ENCODE results near the gene BAIAP2L2. TPM values are rescaled to one million over a fixed set of nuclear protein-coding genes. Genes with fewer than 3 reads are reported as not detected.
"Not testable (repeated sequence)": the region's sequence is repeated elsewhere in the genome, so short reads cannot be mapped to it uniquely, and the experiment has no call there.

The BAIAP2L2 gene
- polyA plus RNA-seq, 3 donors: 4.3 to 4.8 (median 4.3) TPM

DNA sequence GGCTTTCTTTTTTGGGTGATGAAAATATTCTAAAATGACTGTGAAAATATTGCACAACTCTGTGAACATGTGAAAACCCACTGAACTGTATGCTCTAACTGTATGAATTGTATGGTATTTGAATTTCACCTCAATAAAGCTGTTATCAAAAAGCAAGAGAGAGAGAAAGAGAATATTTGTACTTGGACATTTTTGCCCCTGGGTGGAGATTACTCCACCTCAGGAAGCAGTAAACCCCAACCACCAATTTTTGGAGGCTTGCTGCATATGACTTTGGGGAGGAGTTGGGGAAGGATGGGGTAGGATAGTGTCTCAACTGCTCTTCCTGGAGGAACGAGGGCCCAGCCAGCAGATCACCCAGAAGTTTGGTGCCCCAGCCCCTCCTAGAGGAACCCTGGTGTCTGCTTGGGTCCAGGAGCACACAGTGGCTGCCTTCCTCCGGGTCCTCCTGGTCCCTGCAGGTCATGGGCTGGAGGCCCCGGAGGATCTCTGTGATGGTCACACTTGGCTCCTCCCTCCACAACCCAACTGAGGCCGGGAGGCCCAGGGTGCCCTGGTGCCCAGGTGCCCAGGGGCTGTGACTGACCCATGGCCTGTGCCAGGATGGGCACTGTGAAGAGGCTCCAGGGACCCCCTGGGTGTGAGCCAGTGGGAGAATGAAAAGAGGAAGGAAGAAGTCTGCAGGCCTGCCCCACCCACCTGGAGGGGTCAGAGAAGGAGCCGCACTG lies 68.6 kb downstream of the BAIAP2L2 start:
- DNase-seq (ENCODE audit: low read depth in 3 of 3, low spot score in 2 of 3): no peak

DNA sequence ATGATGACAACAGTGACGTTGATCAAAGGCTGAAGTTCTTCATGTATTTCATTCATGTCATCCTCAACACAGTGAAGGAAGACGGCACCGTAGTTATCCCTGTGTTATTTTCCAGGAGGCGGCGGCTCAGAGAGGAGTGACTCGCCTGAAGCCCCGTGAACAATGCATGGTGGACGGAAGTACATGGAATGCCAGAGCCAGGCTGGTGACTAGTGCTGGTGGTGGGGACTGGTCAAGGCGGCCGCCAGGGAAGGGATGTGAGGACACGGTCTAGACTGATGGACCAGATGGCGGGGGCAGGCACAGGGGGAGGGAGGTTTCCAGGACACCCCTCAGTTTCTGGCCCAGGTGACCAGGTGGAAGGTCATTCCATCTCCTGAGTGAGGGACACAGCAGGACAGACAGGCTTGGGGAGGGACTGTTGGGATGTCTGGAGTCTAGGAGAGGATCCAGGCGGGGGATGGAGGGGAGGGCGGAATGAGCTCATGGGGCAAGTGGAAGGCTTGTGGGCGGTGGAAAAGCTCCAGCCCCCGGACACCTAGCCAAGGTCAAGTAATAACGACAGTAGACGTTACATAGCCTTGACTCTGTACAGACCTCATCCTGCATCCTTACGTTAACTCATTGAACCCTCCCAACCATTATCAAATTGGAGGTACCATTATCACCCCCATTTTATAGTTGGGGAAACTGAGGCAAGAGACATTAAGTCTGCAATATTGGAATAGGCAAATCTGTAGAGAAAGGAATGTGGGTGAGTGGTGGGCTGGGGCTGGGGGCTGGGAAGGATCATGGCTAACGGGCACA lies 69.3 kb downstream of the BAIAP2L2 start:
- no peak for DNase-seq (ENCODE audit: low read depth in 3 of 3, low spot score in 2 of 3)

DNA sequence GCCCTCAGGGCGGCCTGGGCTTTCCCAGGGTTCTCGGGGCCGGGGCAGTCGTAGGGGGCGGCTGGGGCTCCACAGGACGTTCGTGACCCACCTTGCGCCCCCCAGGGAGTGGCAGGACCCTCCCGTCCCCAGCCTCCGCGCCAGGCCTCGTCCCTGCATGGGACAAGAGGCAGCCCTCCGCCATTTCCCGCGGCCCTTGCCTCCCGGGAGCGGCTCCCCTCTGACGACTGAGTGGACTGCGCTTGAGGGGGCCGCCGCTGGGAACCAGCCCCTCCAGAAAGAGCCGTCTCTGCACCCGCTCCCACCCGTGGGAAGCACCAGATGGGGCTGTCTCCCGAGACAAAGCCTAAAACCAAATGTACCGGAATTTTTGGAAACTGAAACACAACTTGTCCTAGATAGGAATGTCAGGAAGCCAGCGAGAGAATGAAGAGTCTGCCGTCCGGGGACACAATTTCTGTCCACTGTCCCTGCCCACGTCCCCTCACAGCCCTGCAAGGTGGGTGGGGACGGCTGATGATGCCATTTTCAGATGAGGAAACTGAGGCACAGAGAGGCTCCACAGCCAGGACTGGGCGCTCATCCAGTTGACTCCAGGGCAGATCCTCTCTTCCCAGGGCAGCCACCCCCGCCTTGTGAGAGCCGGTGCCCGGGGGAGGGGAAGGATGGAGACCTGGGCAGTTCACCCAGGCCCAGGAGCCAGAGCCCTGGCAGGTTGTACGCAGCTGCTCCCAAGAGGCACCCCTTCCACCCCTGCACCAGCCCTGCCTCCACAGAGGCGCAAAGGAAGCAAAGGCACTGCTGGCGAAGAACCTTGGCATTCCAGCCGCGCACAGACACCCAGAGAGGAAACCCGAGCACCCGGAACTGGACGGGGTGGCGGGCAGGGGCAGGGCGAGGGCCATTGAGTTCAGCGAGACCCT lies 71.3 kb downstream of the BAIAP2L2 start:
- DNase-seq (ENCODE audit: low read depth in 3 of 3, low spot score in 2 of 3): no peak

DNA sequence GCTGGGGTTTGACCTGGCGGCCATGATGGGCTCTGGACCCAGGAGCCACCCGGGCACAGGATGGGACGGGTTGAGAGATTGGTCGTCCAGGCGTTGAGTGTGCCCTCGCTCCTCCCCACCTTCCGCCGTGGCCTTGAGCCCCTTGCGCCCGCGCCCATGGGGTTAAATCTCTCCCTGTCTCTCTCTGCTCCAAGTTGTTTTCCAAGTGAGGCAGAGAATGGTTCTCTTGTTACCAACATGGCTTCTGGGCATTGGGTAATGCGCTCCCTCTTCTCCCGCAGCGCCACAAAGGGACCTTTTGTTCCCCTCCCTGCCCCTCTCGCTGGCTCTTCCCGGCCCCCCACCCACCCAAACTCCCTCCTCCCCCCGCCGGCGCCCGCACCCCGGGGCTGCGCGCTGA lies 72.1 kb downstream of the BAIAP2L2 start:
- no peak for DNase-seq (ENCODE audit: low read depth in 3 of 3, low spot score in 2 of 3)

DNA sequence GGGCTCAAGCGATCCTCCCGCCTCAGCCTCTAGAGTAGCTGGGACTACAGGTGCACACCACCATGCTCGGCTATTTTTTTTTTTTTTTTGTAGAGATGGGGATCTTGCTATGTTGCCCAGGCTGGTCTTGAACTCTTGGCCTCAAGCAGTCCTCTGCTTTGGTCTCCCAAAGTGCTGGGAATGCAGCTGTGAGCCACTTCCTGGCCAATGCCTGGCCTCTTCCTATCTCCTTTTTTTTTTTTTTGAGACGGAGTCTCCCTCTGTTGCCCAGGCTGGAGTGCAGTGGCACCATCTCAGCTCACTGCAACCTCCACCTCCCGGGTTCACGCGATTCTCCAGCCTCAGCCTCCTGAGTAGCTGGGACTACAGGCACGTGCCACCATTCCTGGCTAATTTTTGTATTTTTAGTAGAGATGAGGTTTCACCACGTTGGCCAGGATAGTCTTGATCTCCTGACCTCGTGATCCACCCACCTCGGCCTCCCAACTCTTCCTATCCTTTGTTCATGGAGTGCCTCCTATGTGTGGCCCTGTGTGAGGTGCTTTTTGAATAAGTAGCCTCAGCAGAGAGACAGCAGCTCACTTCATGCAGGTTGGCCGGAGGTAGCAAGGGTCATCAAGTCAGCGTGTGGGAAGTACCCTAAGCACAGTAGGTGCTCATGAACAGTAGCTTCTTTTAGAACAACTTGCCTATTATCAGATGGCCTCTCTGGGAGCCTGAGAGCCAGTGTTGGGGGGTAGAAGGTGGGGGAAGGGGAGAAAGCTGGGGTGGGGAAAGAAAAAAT lies 72.9 kb downstream of the BAIAP2L2 start:
- not testable (repeated sequence) for DNase-seq (ENCODE audit: low read depth in 3 of 3, low spot score in 2 of 3)

- DNase-seq (ENCODE audit: low read depth in 3 of 3, low spot score in 2 of 3): no peak
Observed at GRCh38 chr22:38036392-38037062, 74.0 kb downstream of the BAIAP2L2 start.

DNA sequence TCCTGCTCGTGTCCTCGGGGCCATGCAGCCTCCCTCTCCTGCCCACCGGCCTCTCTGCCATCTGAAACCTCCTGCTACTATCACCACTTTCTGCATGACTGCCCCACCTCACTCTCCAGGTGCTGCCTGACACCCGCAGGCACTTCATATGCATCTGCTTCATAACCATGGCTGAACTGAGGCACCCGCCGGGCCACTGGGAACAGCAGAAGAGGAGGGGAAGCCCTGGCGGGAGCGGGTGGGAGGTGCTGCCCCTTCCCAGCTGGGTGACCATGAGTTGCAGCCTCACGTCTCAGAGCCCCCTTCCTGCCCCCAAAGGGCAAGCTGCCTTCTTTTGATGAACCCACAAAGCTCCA lies 75.0 kb downstream of the BAIAP2L2 start:
- no peak for DNase-seq (ENCODE audit: low read depth in 3 of 3, low spot score in 2 of 3)

Other genes with a start within 250 kb of the BAIAP2L2 start
- gene MICALL1, start 204.4 kb downstream of the BAIAP2L2 start, polyA plus RNA-seq (ENCODE audit: insufficient read length in 3 of 3): 10 to 100 TPM; 24.4 to 28.9 (median 27.2) TPM
- gene C22orf23, start 157.1 kb downstream of the BAIAP2L2 start, polyA plus RNA-seq (ENCODE audit: insufficient read length in 3 of 3): 1 to 10 TPM; 5.8 to 6.5 (median 5.9) TPM
- 10 to 100 TPM; 66.2 to 78.4 (median 72.5) TPM for gene POLR2F, start 157.0 kb downstream of the BAIAP2L2 start, polyA plus RNA-seq (ENCODE audit: insufficient read length in 3 of 3)
- under 1 TPM; 0.46 to 0.86 (median 0.62) TPM for gene SOX10, start 126.1 kb downstream of the BAIAP2L2 start, polyA plus RNA-seq (ENCODE audit: insufficient read length in 3 of 3)
- gene PICK1, start 53.3 kb downstream of the BAIAP2L2 start, polyA plus RNA-seq (ENCODE audit: insufficient read length in 3 of 3): 10 to 100 TPM; 26.6 to 32.0 (median 28.1) TPM
- gene SLC16A8, start 26.5 kb downstream of the BAIAP2L2 start, polyA plus RNA-seq (ENCODE audit: insufficient read length in 3 of 3): 1 to 10 TPM in 1 of 3 donors, under 1 TPM in 2; 0.24 to 1.0 (median 0.76) TPM
- gene PLA2G6, start 71.1 kb upstream of the BAIAP2L2 start, polyA plus RNA-seq (ENCODE audit: insufficient read length in 3 of 3): 10 to 100 TPM; 29.3 to 42.3 (median 29.9) TPM
- 1 to 10 TPM; 2.3 to 2.5 (median 2.5) TPM for gene MAFF, start 91.3 kb upstream of the BAIAP2L2 start, polyA plus RNA-seq (ENCODE audit: insufficient read length in 3 of 3)
- gene TMEM184B, start 162.3 kb upstream of the BAIAP2L2 start, polyA plus RNA-seq (ENCODE audit: insufficient read length in 3 of 3): 10 to 100 TPM; 38.6 to 43.2 (median 39.8) TPM
- gene CSNK1E, start 206.7 kb upstream of the BAIAP2L2 start, polyA plus RNA-seq (ENCODE audit: insufficient read length in 3 of 3): 100 to 1,000 TPM; 101 to 111 (median 107) TPM

Data from right renal cortex interstitium (tissue), 3 donors.